HepG2 (cell line): ENCODE data around the gene NOP9. TPM values are rescaled to one million over a fixed set of nuclear protein-coding genes. Genes with fewer than 3 reads are reported as not detected.

Experiments used
- AHR ChIP-seq: IDR thresholded peaks from 2 replicates; pipeline ENCODE4 v1.6.1; 2018; ENCODE audit warnings: missing genetic modification reagents, missing compliant biosample characterization
- ARNTL ChIP-seq: sonication (generic); formaldehyde crosslinking; IDR thresholded peaks from 2 replicates; pipeline ENCODE4 v1.4.0; 2020; ENCODE audit warnings: mild to moderate bottlenecking, missing genetic modification reagents
- CREB3 ChIP-seq: sonication (generic); formaldehyde crosslinking; IDR thresholded peaks from 2 replicates; pipeline ENCODE4 v1.5.0; 2020; ENCODE audit warnings: missing genetic modification reagents
- CREM ChIP-seq, 2 experiments: sonication (generic) in 1 of 2; formaldehyde crosslinking in 1 of 2; IDR thresholded peaks; 2 replicates each; pipeline versions ENCODE4 v1.4.0 to v1.6.1; 2016 to 2020; ENCODE audit warnings: antibody characterized with exemption in 1 of 2, mild to moderate bottlenecking in 1 of 2, missing genetic modification reagents in 1 of 2
- DNMT3B ChIP-seq: conservative IDR thresholded peaks from 2 replicates; pipeline ENCODE4 v1.6.1; 2016; ENCODE audit warnings: missing biosample characterization, control low read depth
- ELF1 ChIP-seq: sonication (generic); formaldehyde crosslinking; IDR thresholded peaks from 2 replicates; pipeline ENCODE4 v1.4.0; 2020; ENCODE audit warnings: missing genetic modification reagents
- ERF ChIP-seq: IDR thresholded peaks from 2 replicates; pipeline ENCODE4 v1.6.1; 2018; ENCODE audit warnings: missing biosample characterization, missing genetic modification reagents
- FOXO1 ChIP-seq: sonication (generic); formaldehyde crosslinking; IDR thresholded peaks from 2 replicates; pipeline ENCODE4 v1.4.0; 2020; ENCODE audit warnings: missing genetic modification reagents
- HHEX ChIP-seq: IDR thresholded peaks from 2 replicates; pipeline ENCODE4 v1.6.1; 2016; ENCODE audit warnings: control low read depth
- KDM5B ChIP-seq: sonication (generic); formaldehyde crosslinking; IDR thresholded peaks from 2 replicates; pipeline ENCODE4 v1.4.0; 2020; ENCODE audit warnings: missing genetic modification reagents, mild to moderate bottlenecking, borderline replicate concordance
- MEF2D ChIP-seq: sonication (generic); formaldehyde crosslinking; IDR thresholded peaks from 2 replicates; pipeline ENCODE4 v1.5.1; 2020; ENCODE audit warnings: mild to moderate bottlenecking, missing genetic modification reagents
- MZF1 ChIP-seq: sonication (generic); formaldehyde crosslinking; IDR thresholded peaks from 2 replicates; pipeline ENCODE4 v1.8.1; 2023; ENCODE audit warnings: mild to moderate bottlenecking, missing genetic modification reagents, borderline replicate concordance
- REXO4 ChIP-seq: sonication (generic); formaldehyde crosslinking; IDR thresholded peaks from 2 replicates; pipeline ENCODE4 v1.8.0; 2022; ENCODE audit warnings: missing genetic modification reagents, mild to moderate bottlenecking, borderline replicate concordance
- SAFB2 ChIP-seq: sonication (generic); formaldehyde crosslinking; IDR thresholded peaks from 2 replicates; pipeline ENCODE4 v1.5.1; 2020; ENCODE audit warnings: missing genetic modification reagents, low read depth, mild to moderate bottlenecking, borderline replicate concordance
- SIX1 ChIP-seq: sonication (generic); formaldehyde crosslinking; IDR thresholded peaks from 2 replicates; pipeline ENCODE4 v1.4.0; 2020; ENCODE audit warnings: missing genetic modification reagents, borderline replicate concordance
- YY1 ChIP-seq: IDR thresholded peaks from 2 replicates; pipeline ENCODE4 v1.6.1; 2011; ENCODE audit warnings: low read length, low read depth, moderate library complexity, mild to moderate bottlenecking; ENCODE audit not compliant: insufficient read depth, insufficient replicate concordance
- ZBTB8A ChIP-seq: sonication (generic); formaldehyde crosslinking; IDR thresholded peaks from 2 replicates; pipeline ENCODE4 v1.4.0; 2020; ENCODE audit warnings: mild to moderate bottlenecking, low read depth, missing genetic modification reagents, borderline replicate concordance
- ZFY ChIP-seq: sonication (generic); formaldehyde crosslinking; IDR thresholded peaks from 2 replicates; pipeline ENCODE4 v1.4.0; 2020; ENCODE audit warnings: missing genetic modification reagents
- ZNF136 ChIP-seq: sonication (generic); formaldehyde crosslinking; IDR thresholded peaks from 2 replicates; pipeline ENCODE4 v1.8.1; 2022; ENCODE audit warnings: low read depth, mild to moderate bottlenecking, moderate library complexity, missing genetic modification reagents
- ZNF232 ChIP-seq: sonication (generic); formaldehyde crosslinking; IDR thresholded peaks from 2 replicates; pipeline ENCODE4 v1.4.0; 2020; ENCODE audit warnings: missing genetic modification reagents, borderline replicate concordance
- ZNF574 ChIP-seq: sonication (generic); formaldehyde crosslinking; IDR thresholded peaks from 2 replicates; pipeline ENCODE4 v1.4.0; 2020; ENCODE audit warnings: missing genetic modification reagents
- ZNF639 ChIP-seq: conservative IDR thresholded peaks from 2 replicates; pipeline ENCODE4 v1.6.1; 2018; ENCODE audit warnings: missing genetic modification reagents
- ZNF768 ChIP-seq: sonication (generic); formaldehyde crosslinking; IDR thresholded peaks from 2 replicates; pipeline ENCODE4 v1.4.0; 2020; ENCODE audit warnings: missing genetic modification reagents
- ZNF772 ChIP-seq: sonication (generic); formaldehyde crosslinking; IDR thresholded peaks from 2 replicates; pipeline ENCODE4 v1.5.0; 2020; ENCODE audit warnings: mild to moderate bottlenecking, missing genetic modification reagents
- ZNF777 ChIP-seq: sonication (generic); formaldehyde crosslinking; IDR thresholded peaks from 2 replicates; pipeline ENCODE4 v1.4.0; 2020; ENCODE audit warnings: missing genetic modification reagents
- ZSCAN12 ChIP-seq: sonication (generic); formaldehyde crosslinking; IDR thresholded peaks from 2 replicates; pipeline ENCODE4 v1.9.0; 2021; ENCODE audit warnings: mild to moderate bottlenecking, missing genetic modification reagents
- polyA plus RNA-seq, 8 experiments: library from polyadenylated mRNA; depleted of rRNA in 3 of 8; stranded (reverse) in 7 of 8; unstranded in 1 of 8; fragments of >200 nt; fragmentation: Illumina TruSeq in 4 of 8; extraction: Trizol in 4 of 8; gene quantifications; 2 replicates each; pipeline versions ENCODE4 v1.2.1 to v1.2.3, GENCODE V29; 2011 to 2016; ENCODE audit warnings: low read depth in 4 of 8, missing spikeins in 1 of 8, mixed read lengths in 1 of 8; ENCODE audit not compliant: insufficient read depth in 1 of 8
- total RNA-seq, 5 experiments: library from RNA; depleted of rRNA; stranded (reverse); fragments of >200 nt; fragmentation: Illumina TruSeq; extraction: Trizol; gene quantifications; 2 replicates each; pipeline ENCODE4 v1.2.3, GENCODE V29; 2016; ENCODE audit warnings: low read depth in 1 of 5

Gene NOP9
- total and polyA plus RNA-seq, 2 of the 13 experiments (the other 11 are each of a cell fraction or from before 2014, with no cell fraction given): 24.5 to 61.6 TPM

GRCh38 chr14:24296341-24297157, 3.1 kb upstream of the NOP9 start (continued):
- TF ChIP-seq CREB3 (CRISPR knock-in tag) (no peak), ZBTB8A (CRISPR knock-in tag) (no peak), ERF (CRISPR knock-in tag) (peak; percentile 89; the same call in 1 of the 2 replicates), ELF1 (CRISPR knock-in tag) (0 out of 2 replicates have a peak, but pooled peaks have one; percentile 52), ZNF574 (CRISPR knock-in tag) (peak; percentile 90), AHR (CRISPR knock-in tag) (peak; percentile 88), ARNTL (no peak), KDM5B (CRISPR knock-in tag) (peak; percentile 34; the same call in 1 of the 2 replicates), YY1 (peak; percentile 55), FOXO1 (CRISPR knock-in tag) (peak; percentile 46; the same call in 1 of the 2 replicates), ZNF777 (CRISPR knock-in tag) (no peak), DNMT3B (no peak), SIX1 (CRISPR knock-in tag) (no peak), ZFY (CRISPR knock-in tag) (peak; percentile 43; the same call in 1 of the 2 replicates), MEF2D (CRISPR knock-in tag) (peak; percentile 80), MZF1 (CRISPR knock-in tag) (peak; percentile 98), CREM (IDR thresholded peaks at IDR 0.05) (no peak), CREM (CRISPR knock-in tag; IDR thresholded peaks at IDR 0.05) (no peak), ZNF768 (CRISPR knock-in tag) (peak; percentile 80; the same call in 1 of the 2 replicates), ZNF136 (CRISPR knock-in tag) (no peak), ZNF772 (CRISPR knock-in tag) (no peak), SAFB2 (CRISPR knock-in tag) (no peak), ZSCAN12 (CRISPR knock-in tag) (no peak), ZNF639 (CRISPR knock-in tag) (no peak), ZNF232 (no peak), HHEX (CRISPR knock-in tag) (no peak), REXO4 (CRISPR knock-in tag) (no peak)
